HUES64 (cell line): ENCODE data around the gene SCFD2.

ENCODE experiments used
- H3K27ac ChIP-seq: 2 replicates; pipeline ENCODE4 v1.7.0; 2013; ENCODE audit warnings: low read depth, low read length, inconsistent platforms
- H3K27me3 ChIP-seq: 2 replicates; pipeline ENCODE4 v1.6.1; 2013; ENCODE audit warnings: mild to moderate bottlenecking, low read length; ENCODE audit not compliant: insufficient read depth
- H3K36me3 ChIP-seq: 2 replicates; pipeline ENCODE4 v1.6.1; 2013; ENCODE audit warnings: mild to moderate bottlenecking, low read length; ENCODE audit not compliant: insufficient read depth
- H3K4me1 ChIP-seq: 2 replicates; pipeline ENCODE4 v1.6.1; 2013; ENCODE audit warnings: mild to moderate bottlenecking, low read length, moderate library complexity; ENCODE audit not compliant: insufficient read depth
- H3K4me3 ChIP-seq: 2 replicates; pipeline ENCODE4 v1.5.1; 2013; ENCODE audit warnings: mild to moderate bottlenecking, low read length, moderate library complexity
- H3K9ac ChIP-seq: 2 replicates; pipeline ENCODE4 v1.6.1; 2013; ENCODE audit warnings: mild to moderate bottlenecking, low read depth, low read length
- H3K9me3 ChIP-seq: 2 replicates; pipeline ENCODE4 v1.6.1; 2013; ENCODE audit warnings: low read depth, low read length; ENCODE audit not compliant: insufficient read depth
- WGBS: fragments of 150-250, 120-280 bp; methylation state at CpG from one replicate; pipeline ENCODE4 v1.1.7; 2013; ENCODE audit warnings: missing lambda C conversion rate; 5-methylcytosine and 5-hydroxymethylcytosine counted together

SCFD2 gene

DNA sequence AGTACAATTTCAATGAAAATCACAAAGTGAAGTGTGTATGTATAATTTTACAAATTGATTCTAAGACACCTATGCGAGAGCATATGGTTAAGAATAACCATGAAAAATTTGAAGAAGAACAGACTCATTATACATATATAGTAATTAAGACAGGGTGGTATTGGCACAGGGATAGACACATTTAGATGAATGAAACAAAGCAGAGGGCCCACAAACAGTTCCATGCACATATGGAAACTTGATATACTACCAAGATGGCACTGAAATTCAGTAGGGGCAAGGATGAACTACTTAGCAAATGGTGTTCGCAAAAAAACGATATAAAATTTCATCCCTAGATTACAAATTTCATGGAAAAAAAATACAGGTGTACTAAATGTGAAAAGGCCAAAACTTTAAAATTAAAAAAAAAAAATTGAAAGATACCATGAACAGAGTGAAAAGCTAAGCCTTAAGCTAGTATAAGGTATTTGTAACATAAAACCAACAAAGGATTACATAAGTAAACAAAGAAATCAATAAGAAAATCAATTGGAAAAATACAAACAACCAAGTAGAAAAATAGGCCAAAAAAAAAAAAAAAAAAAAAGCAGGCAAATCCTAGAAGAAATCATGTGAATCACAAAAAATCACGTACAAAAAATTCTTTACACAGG lies 418.3 kb downstream of the SCFD2 start:
- 100% methylated on average over 1 of the region's 4 CpGs for WGBS
- Histone ChIP-seq H3K27me3 (no peaks in the 10 kb centered on the region), H3K4me1 (peaks cover 27% of the 10 kb centered on the region), H3K27ac (no peak overlapping the region), H3K36me3 (no peaks in the 10 kb centered on the region), H3K9ac (no peak overlapping the region), H3K4me3 (no peak overlapping the region), H3K9me3 (no peaks in the 10 kb centered on the region)

DNA sequence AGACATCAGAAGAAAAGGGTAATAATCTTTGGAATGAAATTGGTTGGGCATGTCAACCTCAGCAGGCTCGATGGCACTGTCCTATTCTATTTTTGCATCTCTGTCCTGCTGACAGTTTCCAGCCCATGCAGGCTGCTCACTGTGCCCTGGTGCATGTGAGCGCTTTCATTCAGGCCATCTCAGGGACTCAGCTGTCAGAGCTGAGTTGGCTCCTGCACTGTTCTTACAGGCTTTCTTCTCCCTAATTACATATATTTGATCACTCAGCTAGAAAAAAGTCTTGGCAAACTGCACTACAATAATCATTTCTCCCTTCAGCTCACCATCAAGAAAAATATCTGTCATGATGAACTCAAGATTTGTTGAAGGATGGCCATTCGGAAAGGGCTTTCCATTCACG lies 419.0 kb downstream of the SCFD2 start:
- Histone ChIP-seq H3K27me3 (no peaks in the 10 kb centered on the region), H3K36me3 (no peaks in the 10 kb centered on the region), H3K9ac (no peak overlapping the region), H3K27ac (no peak overlapping the region), H3K9me3 (no peaks in the 10 kb centered on the region), H3K4me3 (no peak overlapping the region), H3K4me1 (peaks cover 27% of the 10 kb centered on the region)
- WGBS: 79% methylated on average over 4 of the region's 4 CpGs

DNA sequence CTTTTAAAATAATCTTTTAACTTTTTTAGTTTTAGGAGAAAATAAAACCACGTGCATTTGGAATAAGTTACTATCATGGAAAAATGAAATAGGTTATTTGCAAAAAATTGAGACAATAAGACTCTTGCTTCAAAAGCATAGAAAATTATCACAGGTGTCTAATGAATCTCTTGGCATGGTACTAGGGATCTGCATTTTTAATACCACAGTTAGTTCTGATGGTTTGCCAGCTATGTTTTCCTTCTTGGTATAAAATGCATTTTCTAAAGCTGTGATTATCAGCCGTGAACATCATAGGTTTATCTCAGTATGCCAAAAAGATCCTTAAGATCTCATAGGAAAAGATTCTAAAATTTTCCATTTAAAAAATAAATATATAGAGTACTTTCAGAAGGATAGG lies 419.9 kb downstream of the SCFD2 start:
- Histone ChIP-seq H3K27me3 (no peaks in the 10 kb centered on the region), H3K36me3 (no peaks in the 10 kb centered on the region), H3K4me1 (peaks cover 27% of the 10 kb centered on the region), H3K9me3 (no peaks in the 10 kb centered on the region), H3K4me3 (no peak overlapping the region), H3K27ac (no peak overlapping the region), H3K9ac (no peak overlapping the region)
- WGBS: 83% methylated on average over 1 of the region's 2 CpGs

GRCh38 chr4:52945326-52945898 lies 420.4 kb downstream of the SCFD2 start:
- H3K9me3 ChIP-seq: no peaks in the 10 kb centered on the region
- no peaks in the 10 kb centered on the region for H3K27me3 ChIP-seq
- no peak overlapping the region for H3K9ac ChIP-seq
- 95% methylated on average over 2 of the region's 2 CpGs for WGBS
- no peaks in the 10 kb centered on the region for H3K36me3 ChIP-seq
- no peak overlapping the region for H3K4me3 ChIP-seq
- H3K27ac ChIP-seq: no peak overlapping the region
- H3K4me1 ChIP-seq: peaks cover 27% of the 10 kb centered on the region

DNA sequence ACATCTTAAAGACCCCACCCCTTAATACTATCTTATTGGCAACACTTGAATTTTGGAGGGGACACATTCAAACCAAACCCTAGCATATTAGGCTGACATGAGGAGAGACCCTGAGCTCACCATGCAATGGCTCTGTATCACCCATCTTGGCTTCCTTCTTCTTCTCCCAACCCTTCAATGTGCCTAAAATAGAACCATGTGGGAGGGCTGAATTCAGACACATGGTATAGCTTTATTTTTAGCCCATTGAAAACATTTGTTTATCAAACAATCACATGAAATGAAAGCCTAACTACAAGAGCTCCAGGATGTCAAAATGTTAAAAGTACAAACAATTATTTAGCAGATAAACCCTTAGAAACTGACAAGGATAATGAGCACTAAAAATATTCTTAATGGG lies 422.2 kb downstream of the SCFD2 start:
- Histone ChIP-seq H3K9me3 (no peaks in the 10 kb centered on the region), H3K9ac (no peak overlapping the region), H3K4me3 (no peak overlapping the region), H3K36me3 (no peaks in the 10 kb centered on the region), H3K4me1 (peaks cover 25% of the 10 kb centered on the region), H3K27ac (no peak overlapping the region), H3K27me3 (no peaks in the 10 kb centered on the region)

GRCh38 chr4:52942936-52943335 lies 422.9 kb downstream of the SCFD2 start:
- Histone ChIP-seq H3K9ac (no peak overlapping the region), H3K4me3 (no peak overlapping the region), H3K4me1 (peaks cover 22% of the 10 kb centered on the region), H3K27ac (no peak overlapping the region), H3K9me3 (no peaks in the 10 kb centered on the region), H3K36me3 (no peaks in the 10 kb centered on the region), H3K27me3 (no peaks in the 10 kb centered on the region)
- WGBS: 76% methylated on average over 1 of the region's 1 CpG

GRCh38 chr4:52941450-52941849 lies 424.4 kb downstream of the SCFD2 start:
- Histone ChIP-seq H3K4me3 (no peak overlapping the region), H3K9ac (no peak overlapping the region), H3K9me3 (no peaks in the 10 kb centered on the region), H3K4me1 (peaks cover 8% of the 10 kb centered on the region), H3K27ac (no peak overlapping the region), H3K36me3 (no peaks in the 10 kb centered on the region), H3K27me3 (no peaks in the 10 kb centered on the region)
- WGBS: 97% methylated on average over 3 of the region's 3 CpGs

DNA sequence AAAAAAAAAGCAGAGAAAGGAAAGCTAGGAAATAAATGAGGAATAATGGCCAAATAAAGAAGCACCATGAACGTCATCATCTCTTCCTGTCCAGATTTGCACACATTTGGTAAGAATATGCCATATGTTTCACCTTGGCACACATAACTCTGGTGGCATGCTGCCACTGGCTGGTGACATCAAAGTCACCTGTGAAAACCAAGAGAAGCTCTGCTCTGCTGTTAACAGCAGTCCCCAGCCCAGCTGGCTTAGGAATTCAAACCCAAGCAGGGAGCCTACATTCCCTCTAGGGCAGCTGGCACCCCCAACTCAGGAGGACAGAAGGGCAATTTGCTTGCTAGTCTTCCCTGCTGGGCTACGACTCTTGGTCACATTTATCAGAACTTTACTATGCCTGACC lies 426.1 kb downstream of the SCFD2 start:
- 76% methylated on average over 2 of the region's 2 CpGs for WGBS
- Histone ChIP-seq H3K4me3 (no peak overlapping the region), H3K9ac (no peak overlapping the region), H3K4me1 (peaks cover 8% of the 10 kb centered on the region), H3K27me3 (no peaks in the 10 kb centered on the region), H3K27ac (no peak overlapping the region), H3K9me3 (no peaks in the 10 kb centered on the region), H3K36me3 (no peaks in the 10 kb centered on the region)

DNA sequence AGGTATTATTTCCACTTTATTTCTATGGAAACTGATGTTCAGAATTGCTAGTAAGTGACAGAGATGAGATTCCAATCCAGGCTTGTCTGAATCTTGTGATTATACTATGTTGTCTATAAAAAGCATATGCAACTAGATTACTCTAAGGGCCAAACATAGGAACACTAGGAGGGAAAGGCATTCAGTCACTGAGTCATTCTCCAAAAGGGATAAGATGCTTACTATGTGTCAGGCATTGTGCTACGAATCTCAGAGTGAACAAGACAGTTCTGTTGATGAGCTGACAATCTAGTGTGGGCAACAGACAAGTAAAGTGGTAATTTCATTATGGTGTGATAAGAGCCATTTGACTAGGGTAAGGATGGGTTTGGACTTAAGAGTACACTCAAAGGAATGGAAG lies 426.5 kb downstream of the SCFD2 start:
- Histone ChIP-seq H3K4me1 (peaks cover 8% of the 10 kb centered on the region), H3K9ac (no peak overlapping the region), H3K27ac (no peak overlapping the region), H3K4me3 (no peak overlapping the region), H3K36me3 (no peaks in the 10 kb centered on the region), H3K9me3 (no peaks in the 10 kb centered on the region), H3K27me3 (no peaks in the 10 kb centered on the region)
- 89% methylated on average over 1 of the region's 1 CpG for WGBS

- peaks cover 13% of the 10 kb centered on the region for H3K4me1 ChIP-seq
- 93% methylated on average over 1 of the region's 1 CpG for WGBS
- H3K9me3 ChIP-seq: no peaks in the 10 kb centered on the region
- H3K9ac ChIP-seq: no peak overlapping the region
- H3K4me3 ChIP-seq: no peak overlapping the region
- no peaks in the 10 kb centered on the region for H3K36me3 ChIP-seq
- no peaks in the 10 kb centered on the region for H3K27me3 ChIP-seq
- no peak overlapping the region for H3K27ac ChIP-seq
Measured at GRCh38 chr4:52937829-52938228, 428.0 kb downstream of the SCFD2 start.

DNA sequence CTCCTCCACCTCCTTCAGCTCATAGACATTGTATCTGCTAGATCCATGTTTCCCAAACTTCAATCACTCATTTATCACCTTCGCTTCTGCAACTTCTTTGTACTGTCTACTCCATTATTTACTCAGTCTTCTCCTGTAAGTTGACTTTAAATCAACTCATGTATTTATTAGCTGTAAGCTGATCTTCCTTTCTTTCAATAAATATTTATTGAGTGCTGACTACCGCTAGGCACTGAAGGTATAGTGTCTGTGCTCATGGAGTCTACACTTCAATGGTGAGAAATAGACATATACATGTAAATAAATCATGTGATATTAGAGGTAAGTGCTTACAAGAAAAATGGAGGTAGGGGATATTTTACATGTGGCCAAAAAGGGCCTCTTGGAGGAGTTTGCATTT lies 429.1 kb downstream of the SCFD2 start:
- no peak overlapping the region for H3K4me3 ChIP-seq

DNA sequence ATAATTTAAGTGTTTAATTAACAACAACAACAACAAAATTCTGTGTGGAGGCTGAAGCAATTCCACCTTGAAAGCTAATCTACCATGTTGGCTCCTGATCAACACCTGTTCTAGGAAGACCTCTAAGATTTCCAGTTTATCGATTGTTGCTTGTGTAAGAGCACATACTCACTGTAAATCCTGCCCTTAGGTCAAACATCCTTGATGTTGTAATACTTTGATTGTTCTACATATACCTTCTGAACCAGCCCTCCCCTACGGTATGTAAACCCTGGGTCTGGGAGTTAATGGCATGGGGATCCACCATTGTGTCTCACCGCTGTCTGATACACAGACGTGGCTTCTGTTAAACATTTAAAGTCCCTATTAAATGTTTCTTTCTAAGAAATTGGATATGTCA lies 430.5 kb downstream of the SCFD2 start:
- Histone ChIP-seq H3K9me3 (no peaks in the 10 kb centered on the region), H3K27me3 (no peaks in the 10 kb centered on the region), H3K36me3 (no peaks in the 10 kb centered on the region), H3K4me1 (peaks cover 13% of the 10 kb centered on the region), H3K9ac (no peak overlapping the region), H3K4me3 (no peak overlapping the region), H3K27ac (no peak overlapping the region)
- 94% methylated on average over 4 of the region's 4 CpGs for WGBS

More for the DNA sequence above, 429.1 kb downstream of the SCFD2 start:
- no peaks in the 10 kb centered on the region for H3K36me3 ChIP-seq
- H3K9ac ChIP-seq: no peak overlapping the region
- H3K27ac ChIP-seq: no peak overlapping the region
- no peaks in the 10 kb centered on the region for H3K9me3 ChIP-seq
- 95% methylated on average over 1 of the region's 2 CpGs for WGBS
- H3K4me1 ChIP-seq: peaks cover 13% of the 10 kb centered on the region
- no peaks in the 10 kb centered on the region for H3K27me3 ChIP-seq
